Sigmoid colon (tissue), 7 donors: Measurements from ENCODE around the gene NEK11. TPM values are rescaled to one million over a fixed set of nuclear protein-coding genes. Genes with fewer than 3 reads are reported as not detected.
"Not testable (repeated sequence)": the region's sequence is repeated elsewhere in the genome, so short reads cannot be mapped to it uniquely, and the experiment has no call there.

Experiments used
- DNase-seq: peaks from one replicate; pipeline ENCODE4 v3.0.0-alpha.2; 2019
- H3K27ac ChIP-seq, 4 donors: fragments of 200-600 bp; sonication (generic); one replicate each; pipeline ENCODE4 v1.5.1; 2016 to 2019; ENCODE audit warnings: mild to moderate bottlenecking in 1 of 4
- H3K27me3 ChIP-seq, 3 donors: fragments of 200-600 bp; sonication (generic); one replicate each; pipeline ENCODE4 v1.5.1; 2019; ENCODE audit warnings: mild to moderate bottlenecking in 1 of 3
- H3K36me3 ChIP-seq, 4 donors: fragments of 200-600 bp; sonication (generic); one replicate each; pipeline ENCODE4 v1.5.1; 2016 to 2019
- H3K4me1 ChIP-seq, 4 donors: fragments of 200-600 bp; sonication (generic); one replicate each; pipeline ENCODE4 v1.5.1; 2017 to 2019
- H3K4me3 ChIP-seq, 4 donors: fragments of 200-600 bp; sonication (generic); one replicate each; pipeline ENCODE4 v1.5.1; 2017 to 2019; ENCODE audit warnings: mild to moderate bottlenecking in 2 of 4, moderate library complexity in 1 of 4
- H3K9me3 ChIP-seq, 4 donors: fragments of 200-600 bp in 3 of 4; sonication (generic) in 3 of 4; one replicate each; pipeline versions ENCODE4 v1.5.1 to v1.6.1; 2013 to 2019
- CTCF ChIP-seq, 4 experiments: fragments of 450-650 bp in 3 of 4; fragments of 200-600 bp in 1 of 4; IDR thresholded peaks; one replicate each; pipeline ENCODE4 v1.5.1; 2016 to 2019; ENCODE audit warnings: antibody characterized with exemption in 4 of 4, mild to moderate bottlenecking in 3 of 4, moderate library complexity in 2 of 4
- EP300 ChIP-seq, 4 donors: sonication (generic); formaldehyde crosslinking; IDR thresholded peaks; one replicate each; pipeline ENCODE4 v1.6.1; 2017; ENCODE audit warnings: antibody characterized with exemption in 4 of 4
- POLR2A ChIP-seq, 2 donors: fragments of 450-650 bp; IDR thresholded peaks; one replicate each; pipeline ENCODE4 v1.6.1; 2016; ENCODE audit warnings: antibody characterized with exemption in 2 of 2, mild to moderate bottlenecking in 2 of 2, moderate library complexity in 2 of 2
- POLR2AphosphoS5 ChIP-seq, 4 donors: sonication (generic); formaldehyde crosslinking; IDR thresholded peaks; one replicate each; pipeline ENCODE4 v1.6.1; 2017; ENCODE audit warnings: antibody characterized with exemption in 4 of 4
- WGBS, 2 donors: extraction: QIAGEN DNeasy Blood & Tissue Kit; methylation state at CpG; one replicate each; pipeline ENCODE4 v1.1.7; 2013; 5-methylcytosine and 5-hydroxymethylcytosine counted together
- intact Hi-C: fragments of 100-400 bp; cut with DNase I; formaldehyde crosslinking; loops from one replicate; pipeline ENCODE4 v1.15.1; 2023
- polyA plus RNA-seq, 3 donors: library from polyadenylated mRNA; stranded (reverse); fragments of 200-250 nt; gene quantifications; one replicate each; pipeline ENCODE4 v1.2.3, GENCODE V29; 2013
- total RNA-seq, 4 donors: library from RNA; depleted of rRNA; stranded (reverse); fragments of >200 nt; gene quantifications; one replicate each; pipeline ENCODE4 v1.1.0, GENCODE V29; 2016
- donor health status: healthy with polysubstance abuse.
- donor health status: Bipolar disorder and iron deficiency.
- donor health status: healthy.

The NEK11 gene
- total and polyA plus RNA-seq, 7 donors: 1.6 to 12.2 (median 4.3) TPM

- peak overlapping the region; percentile 68 to 100 (median 74) for H3K4me3 ChIP-seq
- H3K27ac ChIP-seq: peak overlapping the region; percentile 83 to 93 (median 86)
- not testable (repeated sequence) for DNase-seq, H3K9me3 ChIP-seq, H3K27me3 ChIP-seq
- TF ChIP-seq POLR2AphosphoS5 (IDR thresholded peaks at IDR 0.05) (peak in 1 of 4 donors; percentile 75), POLR2A (IDR thresholded peaks at IDR 0.05) (peak; percentile 35 to 51)
- H3K36me3 ChIP-seq: peaks cover 0 to 33% (median 2%) of the 10 kb centered on the region in 4 donors
- intact Hi-C loops: loop anchor here (5.0 to 10.0 kb wide), 2 partner anchors 489 to 636 kb away; partner anchors contain the start of genes ATP2C1 and PIK3R4
- H3K4me1 ChIP-seq: peaks cover 0 to 28% (median 20%) of the 10 kb centered on the region in 4 donors
- WGBS, 2 donors: 5 to 15% methylated on average over 16 of the region's 16 CpGs
Measured at GRCh38 chr3:131380821-131381444, 354.3 kb downstream of the NEK11 start.

DNA sequence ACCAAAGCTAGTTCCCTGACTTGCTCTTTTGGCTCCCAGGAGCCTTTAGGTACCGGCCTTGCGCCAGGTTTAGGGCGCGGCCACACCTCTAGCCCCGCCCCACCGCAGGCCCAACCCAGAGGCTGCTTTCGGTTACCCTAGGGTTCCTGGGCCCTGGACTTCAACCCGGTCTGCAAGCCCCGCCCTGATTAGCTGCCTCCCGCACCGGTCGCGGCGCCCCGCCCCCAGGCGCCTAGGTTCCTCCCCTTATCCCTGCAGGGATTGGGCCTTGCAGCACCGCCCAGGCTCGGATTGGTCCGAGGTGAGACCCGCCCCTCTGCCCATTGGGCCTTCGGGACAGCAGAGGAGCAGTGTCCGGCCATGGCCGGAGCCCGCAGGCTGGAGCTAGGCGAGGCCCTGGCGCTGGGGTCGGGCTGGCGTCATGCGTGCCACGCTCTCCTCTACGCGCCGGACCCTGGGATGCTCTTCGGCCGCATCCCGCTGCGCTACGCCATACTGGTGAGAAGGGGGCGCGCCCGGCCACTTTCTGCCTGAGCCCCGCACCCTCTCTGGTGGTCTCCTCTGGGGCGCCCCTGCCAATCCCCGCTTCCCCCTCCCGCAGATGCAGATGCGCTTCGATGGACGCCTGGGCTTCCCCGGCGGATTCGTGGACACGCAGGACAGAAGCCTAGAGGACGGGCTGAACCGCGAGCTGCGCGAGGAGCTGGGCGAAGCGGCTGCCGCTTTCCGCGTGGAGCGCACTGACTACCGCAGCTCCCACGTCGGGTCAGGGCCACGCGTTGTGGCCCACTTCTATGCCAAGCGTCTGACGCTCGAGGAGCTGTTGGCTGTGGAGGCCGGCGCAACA, 355.0 kb downstream of the NEK11 start, which contains the start of gene NUDT16:
NUDT16 (plus strand) TSS at position 330 of the 847 bp plus-strand sequence; CDS start at position 361, 31 bp downstream.
- Histone ChIP-seq H3K27me3 (no peaks in the 10 kb centered on the region), H3K4me3 (peak within 1 kb of the TSS; percentile 68 to 100 (median 82)), H3K4me1 (peaks cover 0 to 28% (median 20%) of the 10 kb centered on the region in 4 donors), H3K9me3 (no peaks in the 10 kb centered on the region), H3K27ac (peak within 1 kb of the TSS; percentile 83 to 97 (median 90)), H3K36me3 (peaks cover 0 to 31% (median 2%) of the 10 kb centered on the region in 4 donors)
- intact Hi-C loops: loop anchor here (2.0 to 10.0 kb wide), 3 partner anchors 123 to 637 kb away; partner anchors contain the start of genes ATP2C1 and PIK3R4
- DNase-seq: peak; percentile 100
- TF ChIP-seq CTCF (IDR thresholded peaks at IDR 0.05) (no peak), EP300 (IDR thresholded peaks at IDR 0.05) (peak in 1 of 4 donors; percentile 68), POLR2AphosphoS5 (IDR thresholded peaks at IDR 0.05) (peak; percentile 89 to 97 (median 96)), POLR2A (IDR thresholded peaks at IDR 0.05) (peak; percentile 83 to 94)
- WGBS, 2 donors: 1% methylated on average over 73 of the region's 73 CpGs

DNA sequence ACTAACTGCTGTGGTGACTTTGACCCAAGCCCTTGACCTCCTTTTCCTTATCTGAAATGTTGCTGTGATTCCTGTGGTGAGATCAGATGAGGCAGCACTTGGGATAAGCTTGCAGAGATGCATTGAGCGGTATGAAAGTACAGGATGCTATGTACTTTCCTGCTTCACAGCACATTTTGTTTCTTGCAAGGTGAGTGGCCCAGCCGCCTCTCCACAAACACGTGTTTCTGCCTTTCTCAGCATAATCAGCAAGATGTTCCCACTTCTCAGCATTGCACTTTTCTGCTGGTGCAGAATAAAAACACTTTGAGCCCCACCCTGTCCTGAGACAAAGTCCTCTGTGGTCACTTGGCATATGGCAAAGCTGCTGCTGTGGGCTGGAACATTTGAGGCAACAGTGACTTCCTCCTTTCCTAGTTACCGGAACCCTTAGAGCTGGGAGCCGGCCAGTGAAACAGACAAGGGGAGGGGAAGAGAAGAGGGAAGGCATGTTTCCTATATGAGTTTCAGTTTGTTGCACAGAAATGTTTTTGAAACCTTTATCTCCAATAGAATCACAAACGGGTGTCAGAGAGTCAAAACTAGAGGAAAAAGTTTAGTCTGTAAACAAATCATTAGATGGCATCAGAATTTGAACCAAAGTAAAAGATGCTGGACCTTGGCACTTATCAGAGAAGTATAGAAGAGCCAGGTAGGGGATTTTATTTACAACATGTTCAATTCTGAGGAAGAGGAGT, 359.9 kb downstream of the NEK11 start:
- Histone ChIP-seq H3K27me3 (no peaks in the 10 kb centered on the region), H3K36me3 (peaks cover 0 to 31% (median 2%) of the 10 kb centered on the region in 4 donors), H3K27ac (peak overlapping the region; percentile 38 to 58 (median 49)), H3K9me3 (no peaks in the 10 kb centered on the region), H3K4me3 (no peak overlapping the region), H3K4me1 (peaks cover 0 to 17% (median 10%) of the 10 kb centered on the region in 4 donors)
- DNase-seq: peak; percentile 84
- intact Hi-C loops: loop anchor here (10.0 kb wide), 1 partner anchor 642 kb away; the partner anchor contains the start of gene PIK3R4
- TF ChIP-seq POLR2AphosphoS5 (IDR thresholded peaks at IDR 0.05) (peak in 2 of 4 donors; percentile 11 to 47), EP300 (IDR thresholded peaks at IDR 0.05) (peak in 1 of 4 donors; percentile 67), CTCF (IDR thresholded peaks at IDR 0.05) (no peak), POLR2A (IDR thresholded peaks at IDR 0.05) (no peak)
- 8 to 19% methylated on average over 6 of the region's 6 CpGs for WGBS, 2 donors

DNA sequence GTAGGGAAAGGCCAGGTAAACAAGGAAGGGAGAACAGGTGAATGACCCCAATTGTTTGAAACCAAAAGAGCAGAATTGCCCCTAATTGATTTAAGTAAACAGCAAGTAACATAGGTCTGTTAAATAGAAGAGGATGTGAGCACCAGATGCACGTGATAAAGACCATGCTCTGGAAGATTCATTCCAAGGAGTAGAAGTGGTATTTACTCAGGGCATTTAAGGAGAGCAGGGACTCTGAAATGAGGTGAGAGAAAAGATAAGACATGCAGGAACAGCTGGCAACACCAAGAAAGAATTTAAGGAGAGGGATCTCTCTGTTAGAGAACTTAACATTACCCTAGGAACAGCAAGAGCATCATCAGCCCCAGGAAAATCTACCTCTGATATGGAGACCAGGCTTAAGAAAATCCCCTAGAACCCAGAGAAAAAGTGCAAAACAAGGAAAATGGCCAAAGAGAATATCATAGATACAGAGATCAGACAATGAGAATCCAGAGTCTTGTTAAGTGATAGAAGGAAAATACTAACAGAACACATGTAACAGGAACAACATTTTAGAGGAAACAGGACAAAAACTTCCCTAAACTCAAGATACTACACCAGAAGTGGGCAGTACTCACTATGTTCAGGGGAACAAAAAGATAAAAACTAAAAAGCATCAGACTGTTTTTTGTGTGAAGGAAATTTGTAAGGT, 361.3 kb downstream of the NEK11 start:
- WGBS, 2 donors: 16 to 39% methylated on average over 1 of the region's 1 CpG
- H3K4me3 ChIP-seq: no peak overlapping the region
- peaks cover 0 to 30% (median 2%) of the 10 kb centered on the region in 4 donors for H3K36me3 ChIP-seq
- no peaks in the 10 kb centered on the region for H3K27me3 ChIP-seq
- intact Hi-C loops: loop anchor here (10.0 kb wide), 1 partner anchor 643 kb away; the partner anchor contains the start of gene PIK3R4
- peaks cover 0 to 7% (median under 1%) of the 10 kb centered on the region in 4 donors for H3K4me1 ChIP-seq
- H3K27ac ChIP-seq: peak overlapping the region in 3 of 4 donors; percentile 38 to 58 (median 45)
- TF ChIP-seq CTCF (IDR thresholded peaks at IDR 0.05) (no peak), POLR2A (IDR thresholded peaks at IDR 0.05) (no peak), EP300 (IDR thresholded peaks at IDR 0.05) (no peak), POLR2AphosphoS5 (IDR thresholded peaks at IDR 0.05) (no peak)
- H3K9me3 ChIP-seq: no peaks in the 10 kb centered on the region
- no peak for DNase-seq
